ENCODE results near the gene ABCA5.

ABCA5 gene

GRCh38 chr17:69228018-69228417, 98.9 kb downstream of the ABCA5 start:
- Histone ChIP-seq H3K79me1 (replicated peaks; ENCODE audit: low read length, poor library complexity, severe bottlenecking) (no peaks in the 10 kb centered on the region), H2BK12ac (ENCODE audit: low read length in 2 of 2) (no peak overlapping the region), H3K4me1 (ENCODE audit: control insufficient read depth, insufficient read depth, low read depth, low read length) (no peaks in the 10 kb centered on the region), H2BK15ac (ENCODE audit: low read depth, poor library complexity, severe bottlenecking) (no peak overlapping the region), H3K18ac (ENCODE audit: low read depth in 1 of 2, low read length in 2 of 2) (no peak overlapping the region), H3K27ac (ENCODE audit: low read length, poor library complexity, severe bottlenecking) (no peak overlapping the region), H3K4me2 (ENCODE audit: low read length, poor library complexity, severe bottlenecking) (no peak overlapping the region), H3K23ac (ENCODE audit: low read length in 2 of 2) (no peak overlapping the region), H3K9ac (ENCODE audit: low read length) (peak overlapping the region; percentile 88), H2AK5ac (ENCODE audit: low read length, severe bottlenecking) (no peak overlapping the region), H3K14ac (ENCODE audit: low read length in 2 of 2) (no peak overlapping the region), H3K27me3 (ENCODE audit: control insufficient read depth in 1 of 2, insufficient read depth in 1 of 2, low read length in 2 of 2) (no peaks in the 10 kb centered on the region), H3K4me3 (ENCODE audit: insufficient read depth in 1 of 2, low read depth in 1 of 2, low read length in 2 of 2) (peak overlapping the region in 1 of 2 experiments; percentile 71), H2AFZ (ENCODE audit: low read depth, low read length) (no peak overlapping the region), H4K8ac (ENCODE audit: low read length) (no peak overlapping the region), H3K9me3 (ENCODE audit: control insufficient read depth, low read length) (peaks cover 18% of the 10 kb centered on the region), H2BK5ac (ENCODE audit: low read depth, low read length, poor library complexity, severe bottlenecking) (no peak overlapping the region), H4K91ac (ENCODE audit: low read length) (no peak overlapping the region), H2BK120ac (ENCODE audit: low read depth, low read length) (no peak overlapping the region), H3K36me3 (ENCODE audit: control insufficient read depth in 1 of 2, insufficient read depth in 2 of 2, low read depth in 1 of 2, low read length in 2 of 2) (no peaks in the 10 kb centered on the region), H3K4ac (ENCODE audit: low read depth in 1 of 2, low read length in 2 of 2) (no peak overlapping the region)
- DNase-seq, result no peak

- no peaks in the 10 kb centered on the region for H3K36me3 ChIP-seq (ENCODE audit: control insufficient read depth in 1 of 2, insufficient read depth in 2 of 2, low read depth in 1 of 2, low read length in 2 of 2)
- peak; percentile 12 for DNase-seq
- no peak overlapping the region for H3K18ac ChIP-seq (ENCODE audit: low read depth in 1 of 2, low read length in 2 of 2)
- no peak overlapping the region for H3K4ac ChIP-seq (ENCODE audit: low read depth in 1 of 2, low read length in 2 of 2)
- H3K79me1 ChIP-seq (replicated peaks; ENCODE audit: low read length, poor library complexity, severe bottlenecking), result no peaks in the 10 kb centered on the region
- no peak overlapping the region for H3K23ac ChIP-seq (ENCODE audit: low read length in 2 of 2)
- peak overlapping the region; percentile 88 for H3K9ac ChIP-seq (ENCODE audit: low read length)
- peak overlapping the region in 1 of 2 experiments; percentile 71 for H3K4me3 ChIP-seq (ENCODE audit: insufficient read depth in 1 of 2, low read depth in 1 of 2, low read length in 2 of 2)
- H2BK120ac ChIP-seq (ENCODE audit: low read depth, low read length), result no peak overlapping the region
- WGBS, result 60% methylated on average over 1 of the region's 2 CpGs
- H3K9me3 ChIP-seq (ENCODE audit: control insufficient read depth, low read length), result peaks cover 13% of the 10 kb centered on the region
- H2BK5ac ChIP-seq (ENCODE audit: low read depth, low read length, poor library complexity, severe bottlenecking), result no peak overlapping the region
- no peak overlapping the region for H3K14ac ChIP-seq (ENCODE audit: low read length in 2 of 2)
- no peak overlapping the region for H4K91ac ChIP-seq (ENCODE audit: low read length)
- no peaks in the 10 kb centered on the region for H3K4me1 ChIP-seq (ENCODE audit: control insufficient read depth, insufficient read depth, low read depth, low read length)
- H3K4me2 ChIP-seq (ENCODE audit: low read length, poor library complexity, severe bottlenecking), result no peak overlapping the region
- no peak overlapping the region for H2AFZ ChIP-seq (ENCODE audit: low read depth, low read length)
- H2AK5ac ChIP-seq (ENCODE audit: low read length, severe bottlenecking), result no peak overlapping the region
- no peak overlapping the region for H3K27ac ChIP-seq (ENCODE audit: low read length, poor library complexity, severe bottlenecking)
- no peak overlapping the region for H2BK12ac ChIP-seq (ENCODE audit: low read length in 2 of 2)
- H2BK15ac ChIP-seq (ENCODE audit: low read depth, poor library complexity, severe bottlenecking), result no peak overlapping the region
- no peaks in the 10 kb centered on the region for H3K27me3 ChIP-seq (ENCODE audit: control insufficient read depth in 1 of 2, insufficient read depth in 1 of 2, low read length in 2 of 2)
- no peak overlapping the region for H4K8ac ChIP-seq (ENCODE audit: low read length)
Observed at GRCh38 chr17:69227541-69227940, 99.4 kb downstream of the ABCA5 start.

GRCh38 chr17:69223809-69224208, 103.1 kb downstream of the ABCA5 start:
- Histone ChIP-seq H2AFZ (ENCODE audit: low read depth, low read length) (no peak overlapping the region), H3K4me2 (ENCODE audit: low read length, poor library complexity, severe bottlenecking) (no peak overlapping the region), H2BK15ac (ENCODE audit: low read depth, poor library complexity, severe bottlenecking) (no peak overlapping the region), H3K14ac (ENCODE audit: low read length in 2 of 2) (no peak overlapping the region), H3K79me1 (replicated peaks; ENCODE audit: low read length, poor library complexity, severe bottlenecking) (no peaks in the 10 kb centered on the region), H3K9me3 (ENCODE audit: control insufficient read depth, low read length) (no peaks in the 10 kb centered on the region), H3K9ac (ENCODE audit: low read length) (peak overlapping the region; percentile 76), H2AK5ac (ENCODE audit: low read length, severe bottlenecking) (no peak overlapping the region), H3K27ac (ENCODE audit: low read length, poor library complexity, severe bottlenecking) (peak overlapping the region; percentile 32), H3K18ac (ENCODE audit: low read depth in 1 of 2, low read length in 2 of 2) (no peak overlapping the region), H4K91ac (ENCODE audit: low read length) (no peak overlapping the region), H2BK12ac (ENCODE audit: low read length in 2 of 2) (no peak overlapping the region), H2BK5ac (ENCODE audit: low read depth, low read length, poor library complexity, severe bottlenecking) (no peak overlapping the region), H3K23ac (ENCODE audit: low read length in 2 of 2) (no peak overlapping the region), H3K4ac (ENCODE audit: low read depth in 1 of 2, low read length in 2 of 2) (no peak overlapping the region), H4K8ac (ENCODE audit: low read length) (no peak overlapping the region), H3K27me3 (ENCODE audit: control insufficient read depth in 1 of 2, insufficient read depth in 1 of 2, low read length in 2 of 2) (no peaks in the 10 kb centered on the region), H2BK120ac (ENCODE audit: low read depth, low read length) (no peak overlapping the region), H3K4me1 (ENCODE audit: control insufficient read depth, insufficient read depth, low read depth, low read length) (no peaks in the 10 kb centered on the region), H3K4me3 (ENCODE audit: insufficient read depth in 1 of 2, low read depth in 1 of 2, low read length in 2 of 2) (peak overlapping the region in 1 of 2 experiments; percentile 16), H3K36me3 (ENCODE audit: control insufficient read depth in 1 of 2, insufficient read depth in 2 of 2, low read depth in 1 of 2, low read length in 2 of 2) (peaks cover 0 to 19% of the 10 kb centered on the region in 2 experiments)
- WGBS, result 14% methylated on average over 2 of the region's 3 CpGs
- peak; percentile 82 for DNase-seq

GRCh38 chr17:69222707-69223258, 104.2 kb downstream of the ABCA5 start:
- Histone ChIP-seq H3K4me2 (ENCODE audit: low read length, poor library complexity, severe bottlenecking) (no peak overlapping the region), H3K14ac (ENCODE audit: low read length in 2 of 2) (no peak overlapping the region), H3K23ac (ENCODE audit: low read length in 2 of 2) (no peak overlapping the region), H2BK120ac (ENCODE audit: low read depth, low read length) (no peak overlapping the region), H4K8ac (ENCODE audit: low read length) (no peak overlapping the region), H3K36me3 (ENCODE audit: control insufficient read depth in 1 of 2, insufficient read depth in 2 of 2, low read depth in 1 of 2, low read length in 2 of 2) (peaks cover 0 to 23% of the 10 kb centered on the region in 2 experiments), H2AK5ac (ENCODE audit: low read length, severe bottlenecking) (no peak overlapping the region), H3K9me3 (ENCODE audit: control insufficient read depth, low read length) (no peaks in the 10 kb centered on the region), H2AFZ (ENCODE audit: low read depth, low read length) (no peak overlapping the region), H3K27me3 (ENCODE audit: control insufficient read depth in 1 of 2, insufficient read depth in 1 of 2, low read length in 2 of 2) (no peaks in the 10 kb centered on the region), H3K27ac (ENCODE audit: low read length, poor library complexity, severe bottlenecking) (no peak overlapping the region), H4K91ac (ENCODE audit: low read length) (no peak overlapping the region), H3K18ac (ENCODE audit: low read depth in 1 of 2, low read length in 2 of 2) (no peak overlapping the region), H3K79me1 (replicated peaks; ENCODE audit: low read length, poor library complexity, severe bottlenecking) (no peaks in the 10 kb centered on the region), H2BK5ac (ENCODE audit: low read depth, low read length, poor library complexity, severe bottlenecking) (no peak overlapping the region), H2BK15ac (ENCODE audit: low read depth, poor library complexity, severe bottlenecking) (no peak overlapping the region), H3K4me3 (ENCODE audit: insufficient read depth in 1 of 2, low read depth in 1 of 2, low read length in 2 of 2) (no peak overlapping the region), H3K4ac (ENCODE audit: low read depth in 1 of 2, low read length in 2 of 2) (no peak overlapping the region), H2BK12ac (ENCODE audit: low read length in 2 of 2) (no peak overlapping the region), H3K4me1 (ENCODE audit: control insufficient read depth, insufficient read depth, low read depth, low read length) (no peaks in the 10 kb centered on the region), H3K9ac (ENCODE audit: low read length) (peak overlapping the region; percentile 76)
- DNase-seq, result no peak

Data from mesenchymal stem cell (in vitro differentiated cells and primary cell).